Measurements from ENCODE around the gene PRSS57.
"Not testable (repeated sequence)": the region's sequence is repeated elsewhere in the genome, so short reads cannot be mapped to it uniquely, and the experiment has no call there.

The PRSS57 gene

DNA sequence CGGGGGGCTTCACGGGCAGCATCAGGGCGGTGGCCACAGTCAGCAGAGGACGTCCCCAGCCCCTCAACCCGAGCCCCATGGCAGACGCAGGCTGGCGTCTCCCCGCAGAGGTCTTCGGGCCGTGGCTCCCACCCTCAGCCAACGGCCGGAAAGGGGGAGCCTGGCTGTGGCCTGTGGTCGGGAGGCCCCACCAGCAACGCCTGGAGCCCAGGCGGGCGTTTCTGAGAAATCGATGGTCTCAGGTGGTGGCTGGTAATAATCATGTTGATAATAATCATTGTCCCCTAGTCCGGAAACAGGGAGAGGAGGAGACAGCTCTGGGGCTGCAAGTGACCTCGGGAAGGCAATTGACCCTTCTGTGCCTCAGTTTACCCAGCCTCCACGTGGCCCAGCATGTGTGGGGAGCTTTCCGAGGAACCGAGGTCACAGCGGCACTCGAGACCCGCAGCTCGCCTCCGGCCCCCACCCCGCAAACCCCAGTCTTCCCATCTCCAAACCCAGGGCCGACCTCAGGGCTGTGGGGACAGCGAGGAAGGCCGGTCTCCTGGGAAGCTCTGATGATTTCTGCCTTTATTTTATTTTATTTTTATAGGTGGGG is at the start of gene PRSS57:
Gene PRSS57 (minus strand): TSS at position 101 of the 598 bp plus-strand sequence. CDS start 22 bp downstream, at position 79.
- DNase-seq: no peak

DNA sequence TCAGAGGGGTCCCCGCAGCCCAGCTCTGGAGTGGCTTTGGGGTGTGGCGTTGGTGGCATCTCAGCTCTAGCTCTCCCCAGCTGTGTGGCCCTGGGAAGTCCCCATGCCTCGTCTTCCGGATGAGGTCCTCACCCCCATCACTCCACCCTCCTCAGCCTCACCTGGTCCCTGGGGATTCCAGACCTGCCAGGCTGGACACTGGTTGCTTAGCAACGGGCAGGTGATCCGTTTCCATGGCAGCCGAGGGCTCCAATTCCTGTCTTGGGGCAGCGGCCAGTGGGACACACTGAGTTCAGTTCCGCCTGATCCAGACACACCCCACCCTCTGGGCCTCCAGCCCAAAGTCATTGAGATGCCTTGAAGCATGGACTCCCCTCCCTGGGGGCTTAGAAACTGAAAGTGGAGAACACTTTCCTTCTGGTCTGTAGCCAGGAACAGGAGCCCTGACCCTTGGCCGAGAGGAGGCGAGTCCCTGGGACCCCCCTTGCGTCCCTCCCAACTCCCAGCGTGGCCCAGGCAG is 48.0 kb upstream of the PRSS57 start:
- no peak for DNase-seq

DNA sequence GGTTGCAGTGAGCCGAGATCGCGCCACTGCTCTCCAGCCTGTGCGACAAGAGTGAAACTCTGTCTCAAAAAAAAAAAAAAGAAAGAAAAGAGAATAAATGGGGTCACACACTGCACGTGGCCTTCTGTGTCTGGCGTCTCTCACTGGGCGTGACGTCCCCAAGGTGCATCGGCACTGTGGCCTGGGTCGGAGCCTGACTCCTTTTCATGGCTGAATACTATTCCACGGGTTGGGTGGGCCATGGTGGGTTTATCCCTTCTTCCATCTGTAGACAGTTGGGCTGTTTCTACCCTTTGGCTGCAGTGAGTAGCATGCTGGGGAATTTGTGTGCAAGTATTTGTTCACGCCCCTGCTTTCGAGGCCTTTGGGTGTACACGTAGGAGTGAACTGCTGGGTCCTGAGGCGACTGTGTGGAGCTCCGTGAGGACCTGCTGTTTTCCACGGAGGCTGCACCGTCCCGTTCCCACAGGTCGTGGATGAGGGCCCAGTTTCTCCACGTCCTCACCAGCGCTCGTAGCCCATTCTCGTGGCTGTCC is 47.4 kb upstream of the PRSS57 start:
- no peak for DNase-seq

GRCh38 chr19:741506-742131 is 46.4 kb upstream of the PRSS57 start:
- DNase-seq: no peak

GRCh38 chr19:740816-741505 is 45.7 kb upstream of the PRSS57 start:
- DNase-seq: not testable (repeated sequence)

GRCh38 chr19:739998-740715 is 44.9 kb upstream of the PRSS57 start:
- no peak for DNase-seq

DNA sequence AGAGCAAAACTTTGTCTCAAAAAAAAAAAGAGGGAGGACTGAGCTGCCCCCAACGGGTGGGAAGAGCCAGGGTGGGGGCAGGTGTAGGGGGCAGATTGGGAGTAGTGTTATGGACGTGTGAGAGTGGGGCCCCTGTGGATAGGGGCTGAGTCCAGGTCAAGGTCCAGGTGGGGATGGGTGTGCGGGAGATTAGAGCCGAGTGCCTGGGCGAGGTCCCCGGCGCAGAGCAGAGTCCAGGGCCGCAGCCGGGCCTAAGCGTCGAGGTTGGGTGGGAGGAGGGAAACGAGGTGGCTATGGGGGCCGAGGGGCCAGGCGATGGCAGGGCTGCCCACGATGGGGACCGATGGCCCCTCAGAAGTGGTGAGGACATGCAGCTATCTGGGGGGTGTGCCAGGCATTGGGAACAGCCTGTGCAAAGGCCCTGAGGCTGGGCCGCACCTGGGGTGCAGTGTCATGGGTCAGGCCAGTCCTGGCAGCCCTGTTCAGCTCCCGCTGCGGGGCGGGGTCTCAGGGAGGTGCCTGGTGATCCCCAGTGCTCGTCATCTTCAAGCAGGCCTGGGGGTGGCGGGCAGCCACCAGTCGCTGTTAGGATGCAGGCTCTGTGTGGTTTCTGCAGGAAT is 43.4 kb upstream of the PRSS57 start:
- DNase-seq: no peak

GRCh38 chr19:737591-738093 is 42.4 kb upstream of the PRSS57 start:
- DNase-seq: no peak

DNA sequence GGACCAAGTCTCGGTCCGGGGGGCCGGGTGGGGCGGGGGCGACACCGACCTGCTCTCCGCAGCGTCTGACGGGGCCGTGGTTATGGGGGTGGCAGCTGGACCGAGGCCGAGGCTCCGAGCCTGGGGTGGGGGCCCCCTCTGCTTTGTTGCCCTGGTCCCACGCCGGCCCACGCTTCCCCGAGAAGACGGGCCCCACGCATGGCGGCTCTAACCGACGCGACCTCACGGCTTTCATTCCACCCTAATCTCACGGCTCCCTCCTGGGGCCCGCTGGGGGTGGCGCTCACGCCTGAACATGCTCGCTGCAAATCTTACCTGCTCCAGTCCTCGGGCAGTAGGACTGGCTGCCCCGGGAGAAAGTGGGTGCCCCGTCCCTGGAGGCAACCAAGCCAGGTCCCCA is 40.9 kb upstream of the PRSS57 start:
- DNase-seq: no peak

DNA sequence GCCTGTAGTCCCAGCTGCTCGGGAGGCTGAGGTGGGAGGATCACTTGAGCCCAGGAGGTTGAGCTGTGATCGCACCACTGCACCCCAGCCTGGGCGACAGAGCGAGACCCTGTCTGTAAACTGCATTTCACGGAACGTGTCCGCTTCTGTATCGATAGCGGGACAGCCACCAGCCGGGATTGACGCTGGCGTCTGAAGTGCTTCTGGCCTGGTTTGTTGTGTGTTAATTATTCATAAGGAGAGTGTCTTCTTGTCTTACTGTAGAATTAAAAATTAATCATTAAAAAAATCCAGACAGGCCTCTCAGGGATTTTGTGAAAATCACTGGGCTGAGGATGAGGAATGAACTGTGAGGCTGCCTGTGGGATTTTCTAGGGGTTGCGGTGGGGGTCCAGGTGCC is 39.5 kb upstream of the PRSS57 start:
- DNase-seq: no peak

DNA sequence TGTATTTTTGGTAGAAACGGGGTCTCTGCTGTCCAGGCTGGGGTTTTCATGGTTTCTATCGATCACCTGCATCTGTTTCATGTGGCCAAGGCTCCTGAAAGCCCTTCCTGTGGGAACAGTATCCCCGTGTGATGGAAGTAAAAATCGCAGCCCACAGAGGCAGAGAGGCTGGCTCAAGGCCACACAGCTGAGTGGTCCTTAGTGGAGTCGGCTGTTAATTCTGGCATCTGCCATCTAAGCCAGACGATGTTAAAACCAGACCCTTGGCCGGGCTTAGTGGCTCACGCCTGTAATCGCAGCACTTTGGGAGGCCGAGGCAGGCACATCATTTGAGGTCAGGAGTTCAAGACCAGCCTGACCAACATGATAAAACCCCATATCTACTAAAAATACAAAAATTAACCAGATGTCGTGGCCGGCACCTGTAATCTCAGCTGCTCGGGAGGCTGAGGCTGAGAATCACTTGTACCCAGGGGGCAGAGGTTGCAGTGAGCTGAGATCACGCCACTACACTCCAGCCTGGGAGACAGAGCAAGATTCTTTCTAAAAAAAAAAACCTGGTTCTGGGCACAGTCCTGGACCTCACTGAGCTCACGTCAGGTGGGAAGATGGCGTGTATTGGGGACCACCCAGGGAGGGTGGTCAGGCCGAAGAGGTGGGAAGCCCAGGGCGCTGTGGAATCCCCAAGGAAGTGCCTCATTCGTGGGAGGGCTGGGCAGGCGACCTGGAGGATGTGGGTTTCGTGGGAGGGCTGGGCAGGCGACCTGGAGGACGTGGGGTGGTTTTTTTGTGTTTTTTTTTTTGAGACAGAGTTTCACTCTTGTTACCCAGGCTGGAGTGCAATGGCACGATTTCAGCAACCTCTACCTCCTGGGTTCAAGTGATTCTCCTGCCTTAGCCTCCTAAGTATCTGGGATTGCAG is 37.2 kb upstream of the PRSS57 start:
- no peak for DNase-seq

DNA sequence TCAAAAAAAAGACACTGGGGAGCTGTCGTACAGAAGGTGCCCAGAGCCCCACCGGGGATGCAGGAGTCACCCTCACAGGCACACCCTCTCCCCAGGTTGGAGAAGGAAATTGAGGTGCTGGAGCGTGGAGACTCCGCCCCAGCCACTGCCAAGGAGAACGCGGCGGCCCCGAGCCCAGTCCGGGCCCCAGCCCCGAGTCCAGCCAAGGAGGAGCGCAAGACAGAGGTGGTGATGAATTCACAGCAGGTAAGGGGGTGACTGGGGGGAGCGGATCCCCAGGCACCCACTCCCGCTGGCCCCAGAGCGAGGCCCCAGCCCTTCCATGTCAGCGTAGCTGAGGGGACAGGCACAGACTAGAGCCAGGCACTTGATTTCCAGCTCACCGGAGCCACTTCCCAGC is 35.7 kb upstream of the PRSS57 start:
- no peak for DNase-seq

DNA sequence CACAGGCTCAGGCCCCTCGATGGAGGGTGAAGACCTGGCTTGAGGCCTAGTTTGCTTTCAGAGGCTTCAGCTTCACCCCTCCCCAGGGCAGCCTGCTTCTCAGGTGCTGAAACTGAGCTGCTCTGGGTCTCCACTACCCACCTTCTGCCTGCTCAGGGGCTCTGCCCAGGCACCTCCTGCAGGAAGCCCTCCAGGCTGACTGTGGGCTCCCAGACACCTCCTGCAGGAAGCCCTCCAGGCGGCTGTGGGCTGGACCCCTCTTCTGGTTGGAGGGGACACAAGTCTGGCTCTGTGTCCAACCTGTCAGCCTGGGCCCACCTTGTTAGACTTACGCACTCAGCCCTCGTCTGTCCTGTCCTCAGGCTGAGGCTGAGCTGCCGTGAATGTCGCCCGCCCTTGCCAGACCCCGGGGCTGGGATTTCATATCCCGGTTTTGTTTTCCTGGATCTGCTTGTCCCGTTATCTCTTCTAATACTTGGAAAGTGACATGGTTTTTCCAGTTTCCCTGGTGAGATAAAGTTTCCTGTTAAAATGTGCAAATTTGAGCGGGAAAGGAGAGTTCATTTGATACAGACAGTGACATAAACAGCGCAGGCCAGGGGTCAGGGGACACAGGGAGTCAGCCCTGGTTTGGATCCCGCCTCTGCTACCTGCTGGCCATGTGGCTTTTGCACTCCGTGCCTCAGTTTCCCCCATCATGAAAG is 34.9 kb upstream of the PRSS57 start:
- DNase-seq: no peak

DNA sequence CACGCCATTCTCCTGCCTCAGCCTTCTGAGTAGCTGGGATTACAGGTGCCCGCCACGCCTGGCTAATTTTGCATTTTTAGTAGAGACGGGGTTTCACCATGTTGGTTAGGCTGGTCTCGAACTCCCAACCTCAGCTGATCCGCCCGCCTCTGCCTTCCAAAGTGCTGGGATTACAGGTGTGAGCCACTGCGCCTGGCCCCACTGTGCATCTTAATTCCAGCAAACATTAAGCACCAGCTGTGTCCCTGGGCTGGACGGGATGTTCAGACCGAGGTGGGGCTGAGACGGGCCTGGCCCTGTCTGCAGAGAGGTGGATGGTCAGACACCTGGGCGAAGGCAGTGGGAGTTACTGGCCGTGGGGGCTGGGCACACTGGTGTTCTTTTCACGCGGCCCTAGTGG is 34.3 kb upstream of the PRSS57 start:
- DNase-seq: not testable (repeated sequence)

- no peak for DNase-seq
Measured at GRCh38 chr19:728011-728410, 32.8 kb upstream of the PRSS57 start.

GRCh38 chr19:726993-727956 is 32.0 kb upstream of the PRSS57 start:
- no peak for DNase-seq

- DNase-seq: no peak
Measured at GRCh38 chr19:725461-726089, 30.3 kb upstream of the PRSS57 start.

- DNase-seq: no peak
Measured at GRCh38 chr19:723714-724113, 28.5 kb upstream of the PRSS57 start.

DNA sequence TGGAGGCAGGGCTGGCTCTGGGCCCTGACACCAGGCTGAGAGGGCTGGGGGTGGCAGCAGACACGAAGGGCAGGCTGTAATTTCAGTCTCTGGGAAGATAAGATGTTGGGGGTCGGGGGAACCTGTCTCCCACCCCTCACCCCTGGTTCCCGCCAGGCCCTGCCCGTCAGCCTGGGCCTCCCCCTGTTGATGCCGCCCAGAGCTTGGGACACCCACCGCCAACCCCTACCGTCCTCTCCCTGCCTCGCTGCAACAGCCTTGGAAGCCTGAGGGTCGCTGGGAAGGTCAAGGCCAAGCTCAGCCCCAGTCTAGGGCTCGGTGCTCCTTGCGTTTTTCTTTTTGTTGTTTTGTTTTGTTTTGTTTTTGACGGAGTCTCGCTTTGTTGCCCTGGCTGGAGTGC is 28.0 kb upstream of the PRSS57 start:
- DNase-seq: no peak

Data from T1000 (cell line).